HepG2 (cell line): ENCODE measurements around the gene RBBP8.

ENCODE experiments used
- ARHGAP35 ChIP-seq: sonication (generic); formaldehyde crosslinking; IDR thresholded peaks from 2 replicates; pipeline ENCODE4 v1.9.0; 2022; ENCODE audit warnings: mild to moderate bottlenecking, inconsistent platforms, moderate library complexity, missing genetic modification reagents, borderline replicate concordance
- BHLHE40 ChIP-seq: IDR thresholded peaks from 2 replicates; pipeline ENCODE4 v1.6.1; 2011; ENCODE audit warnings: low read length, improper control_type of control experiment
- DPF2 ChIP-seq: sonication (generic); formaldehyde crosslinking; IDR thresholded peaks from 2 replicates; pipeline ENCODE4 v1.4.0; 2020; ENCODE audit warnings: mild to moderate bottlenecking, low read depth, missing genetic modification reagents, borderline replicate concordance
- FOXM1 ChIP-seq: sonication (generic); formaldehyde crosslinking; IDR thresholded peaks from 2 replicates; pipeline ENCODE4 v1.5.0; 2020; ENCODE audit warnings: missing genetic modification reagents
- MYNN ChIP-seq: sonication (generic); formaldehyde crosslinking; IDR thresholded peaks from 2 replicates; pipeline ENCODE4 v1.4.0; 2020; ENCODE audit warnings: mild to moderate bottlenecking, low read depth, missing genetic modification reagents
- POLR2A ChIP-seq, 2 experiments: IDR thresholded peaks; 2 replicates each; pipeline ENCODE4 v1.6.1; 2011; ENCODE audit warnings: low read depth in 2 of 2, low read length in 2 of 2, mild to moderate bottlenecking in 1 of 2, moderate library complexity in 1 of 2; ENCODE audit not compliant: insufficient read depth in 1 of 2
- ZC3H13 ChIP-seq: sonication (generic); formaldehyde crosslinking; IDR thresholded peaks from 2 replicates; pipeline ENCODE4 v1.8.1; 2023; ENCODE audit warnings: mild to moderate bottlenecking, missing genetic modification reagents, moderate library complexity
- ZFP37 ChIP-seq: sonication (generic); formaldehyde crosslinking; IDR thresholded peaks from 2 replicates; pipeline ENCODE4 v1.4.0; 2020; ENCODE audit warnings: missing genetic modification reagents, borderline replicate concordance
- ZNF138 ChIP-seq: sonication (generic); formaldehyde crosslinking; IDR thresholded peaks from 2 replicates; pipeline ENCODE4 v1.5.0; 2020; ENCODE audit warnings: mild to moderate bottlenecking, low read depth, missing genetic modification reagents
- ZNF224 ChIP-seq: sonication (generic); formaldehyde crosslinking; IDR thresholded peaks from 2 replicates; pipeline ENCODE4 v1.5.0; 2020; ENCODE audit warnings: mild to moderate bottlenecking, missing genetic modification reagents
- ZNF556 ChIP-seq: sonication (generic); formaldehyde crosslinking; IDR thresholded peaks from 2 replicates; pipeline ENCODE4 v1.4.0; 2020; ENCODE audit warnings: mild to moderate bottlenecking, missing genetic modification reagents, borderline replicate concordance
- ZSCAN29 ChIP-seq: sonication (generic); formaldehyde crosslinking; conservative IDR thresholded peaks from 2 replicates; pipeline ENCODE4 v1.4.0; 2020; ENCODE audit warnings: mild to moderate bottlenecking, missing genetic modification reagents
- TF ChIP-seq, protein P1 (sequence below): sonication (generic); formaldehyde crosslinking; conservative IDR thresholded peaks from 2 replicates; pipeline ENCODE4 v1.4.0; 2020; ENCODE audit warnings: missing genetic modification reagents
- TF ChIP-seq, protein P2 (sequence below): sonication (generic); formaldehyde crosslinking; IDR thresholded peaks from 2 replicates; pipeline ENCODE4 v1.4.0; 2020; ENCODE audit warnings: mild to moderate bottlenecking, missing genetic modification reagents

DNA sequence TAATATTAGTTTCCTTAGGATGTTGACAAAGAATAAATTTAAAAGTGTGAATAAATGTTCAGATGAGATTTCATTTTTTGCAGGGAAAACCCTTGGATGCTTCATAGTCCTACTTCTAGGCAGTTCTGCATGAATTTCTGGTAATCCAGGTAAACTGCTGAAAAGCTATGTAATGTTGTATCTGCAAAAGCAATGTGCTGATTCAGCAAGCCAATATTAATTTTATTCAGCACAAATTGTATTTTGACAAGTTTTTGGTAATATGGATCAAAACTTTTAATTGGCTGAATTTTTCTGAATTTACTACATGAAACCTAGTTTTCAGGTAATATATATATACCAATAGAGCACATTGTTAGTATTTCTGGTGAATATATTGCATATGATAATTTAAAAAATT is 17.8 kb upstream of the RBBP8 start:
- TF ChIP-seq ZSCAN29: no peak
- TF ChIP-seq POLR2A (IDR thresholded peaks at IDR 0.05; ENCODE audit: insufficient read depth in 1 of 2, low read depth in 2 of 2, low read length in 2 of 2): no peak
- TF ChIP-seq, protein P1, sequence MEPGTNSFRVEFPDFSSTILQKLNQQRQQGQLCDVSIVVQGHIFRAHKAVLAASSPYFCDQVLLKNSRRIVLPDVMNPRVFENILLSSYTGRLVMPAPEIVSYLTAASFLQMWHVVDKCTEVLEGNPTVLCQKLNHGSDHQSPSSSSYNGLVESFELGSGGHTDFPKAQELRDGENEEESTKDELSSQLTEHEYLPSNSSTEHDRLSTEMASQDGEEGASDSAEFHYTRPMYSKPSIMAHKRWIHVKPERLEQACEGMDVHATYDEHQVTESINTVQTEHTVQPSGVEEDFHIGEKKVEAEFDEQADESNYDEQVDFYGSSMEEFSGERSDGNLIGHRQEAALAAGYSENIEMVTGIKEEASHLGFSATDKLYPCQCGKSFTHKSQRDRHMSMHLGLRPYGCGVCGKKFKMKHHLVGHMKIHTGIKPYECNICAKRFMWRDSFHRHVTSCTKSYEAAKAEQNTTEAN (CRISPR knock-in tag): no peak
- TF ChIP-seq ARHGAP35 (CRISPR knock-in tag): no peak
- TF ChIP-seq FOXM1 (CRISPR knock-in tag): no peak
- TF ChIP-seq, protein P2, sequence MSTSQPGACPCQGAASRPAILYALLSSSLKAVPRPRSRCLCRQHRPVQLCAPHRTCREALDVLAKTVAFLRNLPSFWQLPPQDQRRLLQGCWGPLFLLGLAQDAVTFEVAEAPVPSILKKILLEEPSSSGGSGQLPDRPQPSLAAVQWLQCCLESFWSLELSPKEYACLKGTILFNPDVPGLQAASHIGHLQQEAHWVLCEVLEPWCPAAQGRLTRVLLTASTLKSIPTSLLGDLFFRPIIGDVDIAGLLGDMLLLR: no peak
- TF ChIP-seq BHLHE40: no peak
- TF ChIP-seq ZNF138: no peak
- TF ChIP-seq ZNF224 (CRISPR knock-in tag): no peak
- no peak for TF ChIP-seq MYNN
- no peak for TF ChIP-seq ZFP37 (CRISPR knock-in tag)
- TF ChIP-seq ZNF556: no peak
- no peak for TF ChIP-seq DPF2
- no peak for TF ChIP-seq ZC3H13 (CRISPR knock-in tag)
